Kidney (tissue), 14 donors: ENCODE results near the gene IMMP2L. TPM values are rescaled to one million over a fixed set of nuclear protein-coding genes. Genes with fewer than 3 reads are reported as not detected.

Source experiments
- DNase-seq, 5 donors: peaks; one replicate each; pipeline ENCODE4 v3.0.0-alpha.2; 2013 to 2020
- FAIRE-seq: peaks from 2 replicates; lab custom pipeline; 2012; peaks lifted over from hg19 to GRCh38; lab: Jason Lieb, UNC
- H3K27ac ChIP-seq, 2 donors: one replicate each; pipeline ENCODE4 v1.7.0; 2013; ENCODE audit warnings: low read depth in 2 of 2, low read length in 2 of 2, inconsistent platforms in 1 of 2
- H3K27me3 ChIP-seq: one replicate; pipeline ENCODE4 v1.7.1; 2013; ENCODE audit warnings: low read length, inconsistent platforms; ENCODE audit not compliant: control insufficient read depth, insufficient read depth
- H3K36me3 ChIP-seq, 3 donors: one replicate each; pipeline versions ENCODE4 v1.7.0 to v1.7.1; 2013; ENCODE audit warnings: low read length in 3 of 3, control low read depth in 1 of 3, inconsistent platforms in 1 of 3; ENCODE audit not compliant: insufficient read depth in 3 of 3, control insufficient read depth in 2 of 3
- H3K4me1 ChIP-seq, 3 donors: one replicate each; pipeline versions ENCODE4 v1.7.0 to v1.7.1; 2013; ENCODE audit warnings: low read length in 3 of 3, inconsistent platforms in 1 of 3, low read depth in 1 of 3; ENCODE audit not compliant: control insufficient read depth in 2 of 3, insufficient read depth in 2 of 3
- H3K4me3 ChIP-seq, 3 donors: one replicate each; pipeline versions ENCODE4 v1.7.0 to v1.8.1; 2013; ENCODE audit warnings: low read length in 3 of 3, control low read depth in 1 of 3, inconsistent platforms in 1 of 3
- H3K9ac ChIP-seq, 3 donors: one replicate each; pipeline versions ENCODE4 v1.7.0 to v1.7.1; 2013; ENCODE audit warnings: low read length in 3 of 3, control low read depth in 1 of 3, inconsistent platforms in 1 of 3
- H3K9me3 ChIP-seq, 3 donors: one replicate each; pipeline versions ENCODE4 v1.7.0 to v1.7.1; 2013; ENCODE audit warnings: low read length in 3 of 3, control low read depth in 1 of 3, inconsistent platforms in 1 of 3; ENCODE audit not compliant: control insufficient read depth in 2 of 3, insufficient read depth in 1 of 3
- intact Hi-C: fragments of 100-400 bp; cut with DNase I; formaldehyde crosslinking; loops from one replicate; pipeline ENCODE4 v1.11.1; 2022
- polyA plus RNA-seq: library from polyadenylated mRNA; stranded (reverse); fragments of 350-450 nt; fragmentation: Illumina TruSeq; extraction: RNeasy Lipid Tissue Mini Kit (QIAGEN cat#74804); gene quantifications from one replicate; pipeline ENCODE4 v1.2.3, GENCODE V29; 2014; ENCODE audit warnings: low read depth, low replicate concordance; ENCODE audit not compliant: insufficient read depth
- total RNA-seq: library from RNA; stranded (reverse); fragmentation: NEBNext Ultra II Directional; extraction: Animal tissue kit (Norgen Biotek cat#: 25700); gene quantifications from one replicate; pipeline ENCODE4 v1.2.1, GENCODE V29; 2021
- TF ChIP-seq, protein P1 (sequence below): IDR thresholded peaks from 3 replicates; pipeline ENCODE4 v1.5.1; 2012; ENCODE audit warnings: mild to moderate bottlenecking, moderate library complexity, borderline replicate concordance; ENCODE audit not compliant: insufficient read depth; ENCODE audit errors: extremely low read depth
- donor health status: control.
- donor health status: control.
- donor health status: control.
- donor health status: control.
- donor health status: control.
- donor health status: DM: yes; HTN: yes; CAD: no.
- donor health status: Normal renal cell carcinoma (clear cell type).

The IMMP2L gene
- total and polyA plus RNA-seq, 2 donors from 2014 or later: 46.4 to 52.1 TPM

DNA sequence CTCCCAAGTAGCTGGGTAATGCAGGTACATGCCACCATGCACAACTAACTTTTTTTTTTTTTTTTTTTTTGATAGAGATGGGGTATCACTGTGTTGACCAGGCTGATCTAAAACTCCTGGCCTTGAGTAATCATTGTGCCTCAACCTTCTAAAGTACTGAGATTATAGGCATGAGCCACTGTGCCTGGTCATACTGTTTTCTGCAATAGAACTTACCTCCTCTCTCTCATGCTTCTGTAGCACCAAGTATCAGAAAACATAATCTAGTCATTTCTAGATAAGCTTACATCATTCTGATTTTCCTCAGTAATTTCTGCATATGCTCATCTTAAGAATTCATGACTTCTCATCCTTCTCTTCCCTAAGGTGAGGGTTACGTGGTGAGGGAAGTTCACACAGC lies 210.0 kb downstream of the IMMP2L start:
- H3K27ac ChIP-seq: no peak overlapping the region
- DNase-seq: no peak
- H3K4me3 ChIP-seq: no peak overlapping the region
- no peaks in the 10 kb centered on the region for H3K27me3 ChIP-seq
- H3K9ac ChIP-seq: no peak overlapping the region
- no peaks in the 10 kb centered on the region for H3K36me3 ChIP-seq
- H3K9me3 ChIP-seq: no peaks in the 10 kb centered on the region
- no peak for FAIRE-seq
- TF ChIP-seq, protein P1, sequence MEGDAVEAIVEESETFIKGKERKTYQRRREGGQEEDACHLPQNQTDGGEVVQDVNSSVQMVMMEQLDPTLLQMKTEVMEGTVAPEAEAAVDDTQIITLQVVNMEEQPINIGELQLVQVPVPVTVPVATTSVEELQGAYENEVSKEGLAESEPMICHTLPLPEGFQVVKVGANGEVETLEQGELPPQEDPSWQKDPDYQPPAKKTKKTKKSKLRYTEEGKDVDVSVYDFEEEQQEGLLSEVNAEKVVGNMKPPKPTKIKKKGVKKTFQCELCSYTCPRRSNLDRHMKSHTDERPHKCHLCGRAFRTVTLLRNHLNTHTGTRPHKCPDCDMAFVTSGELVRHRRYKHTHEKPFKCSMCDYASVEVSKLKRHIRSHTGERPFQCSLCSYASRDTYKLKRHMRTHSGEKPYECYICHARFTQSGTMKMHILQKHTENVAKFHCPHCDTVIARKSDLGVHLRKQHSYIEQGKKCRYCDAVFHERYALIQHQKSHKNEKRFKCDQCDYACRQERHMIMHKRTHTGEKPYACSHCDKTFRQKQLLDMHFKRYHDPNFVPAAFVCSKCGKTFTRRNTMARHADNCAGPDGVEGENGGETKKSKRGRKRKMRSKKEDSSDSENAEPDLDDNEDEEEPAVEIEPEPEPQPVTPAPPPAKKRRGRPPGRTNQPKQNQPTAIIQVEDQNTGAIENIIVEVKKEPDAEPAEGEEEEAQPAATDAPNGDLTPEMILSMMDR: no peak
- intact Hi-C loops: no loop called here
- no peaks in the 10 kb centered on the region for H3K4me1 ChIP-seq

DNA sequence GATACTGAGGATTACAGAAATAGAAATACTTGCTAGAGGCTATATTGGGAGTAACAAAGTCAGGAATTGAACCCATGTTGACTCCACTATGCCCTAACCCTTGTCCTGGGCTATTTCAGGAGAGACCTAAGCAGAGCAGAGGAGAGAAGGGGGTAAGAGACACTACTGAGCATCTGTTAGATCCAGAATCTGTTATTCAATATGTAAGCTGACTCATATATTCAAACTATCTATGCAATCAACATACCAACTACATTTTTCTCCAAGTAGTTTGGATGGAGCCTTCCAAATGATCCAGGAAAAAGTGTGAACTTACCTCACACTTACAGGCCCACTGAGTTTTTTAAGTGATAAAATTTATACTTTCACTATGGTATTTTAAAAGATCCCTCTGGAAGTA lies 216.1 kb downstream of the IMMP2L start:
- H3K9me3 ChIP-seq: peaks cover 0 to 9% (median 7%) of the 10 kb centered on the region in 3 donors
- H3K4me1 ChIP-seq: no peaks in the 10 kb centered on the region
- no peak for DNase-seq
- no peak overlapping the region for H3K27ac ChIP-seq
- no peaks in the 10 kb centered on the region for H3K36me3 ChIP-seq
- TF ChIP-seq, protein P1: no peak
- intact Hi-C loops: no loop called here
- H3K4me3 ChIP-seq: no peak overlapping the region
- H3K9ac ChIP-seq: no peak overlapping the region
- H3K27me3 ChIP-seq: no peaks in the 10 kb centered on the region
- no peak for FAIRE-seq

DNA sequence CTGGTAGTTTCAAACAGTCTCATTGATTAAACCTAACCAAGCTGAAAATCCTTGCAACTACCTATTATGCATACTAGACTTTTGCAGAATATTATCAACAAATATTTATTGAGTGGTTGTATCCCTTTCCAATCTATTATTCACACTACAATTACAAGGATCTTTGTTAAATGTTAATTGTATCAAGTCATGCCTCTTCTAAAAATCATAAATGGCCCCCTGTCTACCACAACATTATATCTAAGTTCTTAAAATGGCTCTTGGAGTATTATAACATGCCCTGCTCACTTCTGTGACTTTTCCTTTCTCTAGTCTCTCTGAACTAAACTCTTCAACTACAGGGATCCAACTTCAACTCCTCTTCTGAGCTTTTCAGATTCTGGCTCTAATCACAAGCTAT lies 219.3 kb downstream of the IMMP2L start:
- TF ChIP-seq, protein P1: no peak
- no peaks in the 10 kb centered on the region for H3K27me3 ChIP-seq
- no peak overlapping the region for H3K27ac ChIP-seq
- intact Hi-C loops: no loop called here
- no peaks in the 10 kb centered on the region for H3K4me1 ChIP-seq
- no peaks in the 10 kb centered on the region for H3K36me3 ChIP-seq
- peaks cover 0 to 9% (median 7%) of the 10 kb centered on the region in 3 donors for H3K9me3 ChIP-seq
- H3K9ac ChIP-seq: no peak overlapping the region
- FAIRE-seq: no peak
- no peak for DNase-seq
- no peak overlapping the region for H3K4me3 ChIP-seq

DNA sequence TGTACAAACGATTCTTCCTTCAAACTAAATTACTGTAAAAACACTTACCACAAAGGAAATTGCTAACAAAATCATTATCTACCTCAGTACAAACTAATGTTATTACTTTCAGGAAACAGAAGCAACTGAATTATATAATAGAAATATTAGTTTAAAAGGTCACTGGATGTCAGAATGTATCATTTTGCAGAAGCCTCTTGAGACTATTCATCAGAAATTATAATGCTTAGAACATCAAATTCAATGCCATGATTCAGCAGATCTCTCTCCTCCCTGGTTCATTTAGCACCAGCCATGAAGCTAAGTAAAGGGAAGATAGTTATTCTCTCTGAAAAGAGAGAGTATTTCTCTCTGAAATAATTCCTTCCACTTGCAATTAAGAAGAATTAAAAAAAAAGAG lies 223.3 kb downstream of the IMMP2L start:
- H3K27ac ChIP-seq: no peak overlapping the region
- H3K4me3 ChIP-seq: no peak overlapping the region
- DNase-seq: no peak
- intact Hi-C loops: no loop called here
- no peak overlapping the region for H3K9ac ChIP-seq
- H3K9me3 ChIP-seq: peaks cover 0 to 9% (median 7%) of the 10 kb centered on the region in 3 donors
- no peak for FAIRE-seq
- H3K4me1 ChIP-seq: no peaks in the 10 kb centered on the region
- H3K36me3 ChIP-seq: no peaks in the 10 kb centered on the region
- no peaks in the 10 kb centered on the region for H3K27me3 ChIP-seq
- TF ChIP-seq, protein P1: no peak
